ENCODE results near the gene CFB. TPM values are rescaled to one million over a fixed set of nuclear protein-coding genes. Genes with fewer than 3 reads are reported as not detected.

Gene CFB
- total and polyA plus RNA-seq, 2 of the 13 experiments (the other 11 are each of a cell fraction or from before 2014, with no cell fraction given) = 171 to 513 TPM

DNA sequence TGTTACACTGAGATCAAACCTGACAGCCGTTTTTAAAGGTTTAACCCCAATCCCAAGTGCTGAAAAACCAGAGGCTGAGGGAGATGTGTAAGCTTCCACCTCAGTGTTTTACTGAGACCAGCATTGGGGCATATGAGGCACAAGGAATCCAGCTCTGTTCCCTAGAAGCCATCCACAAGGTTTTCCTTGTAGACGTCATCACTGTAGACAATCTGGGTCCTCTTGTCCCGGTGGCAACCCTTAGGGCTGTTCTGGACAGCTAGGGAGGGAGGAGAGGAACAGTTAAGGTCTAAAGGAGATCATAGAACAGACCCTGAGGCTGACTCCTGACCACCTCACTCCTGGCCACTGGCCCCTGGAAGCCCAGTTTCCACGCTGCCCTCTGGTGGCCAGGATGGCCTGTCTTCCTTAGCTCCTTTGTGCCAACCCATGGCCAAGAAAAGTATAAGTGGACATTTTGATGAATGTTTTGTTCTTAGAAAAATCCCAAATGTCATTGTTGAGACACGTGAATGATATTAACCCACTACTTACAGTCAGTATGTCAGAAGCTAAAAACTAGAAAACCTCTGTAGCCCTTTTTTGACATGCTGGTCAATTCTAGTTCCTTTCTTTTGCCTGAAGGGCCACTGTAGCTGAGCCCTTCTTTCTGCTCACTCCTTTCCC lies 6.4 kb downstream of the CFB start (continued):
- no peak for TF ChIP-seq EP300 (IDR thresholded peaks at IDR 0.05; ENCODE audit: low read depth in 2 of 2, low read length in 2 of 2)
- TF ChIP-seq EP300 (CRISPR knock-in tag; IDR thresholded peaks at IDR 0.05; ENCODE audit: borderline replicate concordance) = no peak
- no peak for TF ChIP-seq TMF1 (CRISPR knock-in tag; IDR thresholded peaks at IDR 0.05; ENCODE audit: low read depth)
- no peak for TF ChIP-seq ZBTB33 (CRISPR knock-in tag; IDR thresholded peaks at IDR 0.05)
- TF ChIP-seq MATR3 (CRISPR knock-in tag; IDR thresholded peaks at IDR 0.05) = no peak
- TF ChIP-seq TBX2 (CRISPR knock-in tag; IDR thresholded peaks at IDR 0.05; ENCODE audit: borderline replicate concordance) = no peak; the same call in 1 of the 2 replicates
- TF ChIP-seq, protein P1, sequence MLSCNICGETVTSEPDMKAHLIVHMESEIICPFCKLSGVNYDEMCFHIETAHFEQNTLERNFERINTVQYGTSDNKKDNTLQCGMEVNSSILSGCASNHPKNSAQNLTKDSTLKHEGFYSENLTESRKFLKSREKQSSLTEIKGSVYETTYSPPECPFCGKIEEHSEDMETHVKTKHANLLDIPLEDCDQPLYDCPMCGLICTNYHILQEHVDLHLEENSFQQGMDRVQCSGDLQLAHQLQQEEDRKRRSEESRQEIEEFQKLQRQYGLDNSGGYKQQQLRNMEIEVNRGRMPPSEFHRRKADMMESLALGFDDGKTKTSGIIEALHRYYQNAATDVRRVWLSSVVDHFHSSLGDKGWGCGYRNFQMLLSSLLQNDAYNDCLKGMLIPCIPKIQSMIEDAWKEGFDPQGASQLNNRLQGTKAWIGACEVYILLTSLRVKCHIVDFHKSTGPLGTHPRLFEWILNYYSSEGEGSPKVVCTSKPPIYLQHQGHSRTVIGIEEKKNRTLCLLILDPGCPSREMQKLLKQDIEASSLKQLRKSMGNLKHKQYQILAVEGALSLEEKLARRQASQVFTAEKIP (CRISPR knock-in tag; IDR thresholded peaks at IDR 0.05; ENCODE audit: borderline replicate concordance) = no peak
- no peak for TF ChIP-seq KLF13 (CRISPR knock-in tag; IDR thresholded peaks at IDR 0.05)
- no peak for TF ChIP-seq ZNF775 (CRISPR knock-in tag; IDR thresholded peaks at IDR 0.05; ENCODE audit: borderline replicate concordance)
- TF ChIP-seq ZNF510 (CRISPR knock-in tag; IDR thresholded peaks at IDR 0.05; ENCODE audit: low read depth) = no peak
- TF ChIP-seq, protein P2, sequence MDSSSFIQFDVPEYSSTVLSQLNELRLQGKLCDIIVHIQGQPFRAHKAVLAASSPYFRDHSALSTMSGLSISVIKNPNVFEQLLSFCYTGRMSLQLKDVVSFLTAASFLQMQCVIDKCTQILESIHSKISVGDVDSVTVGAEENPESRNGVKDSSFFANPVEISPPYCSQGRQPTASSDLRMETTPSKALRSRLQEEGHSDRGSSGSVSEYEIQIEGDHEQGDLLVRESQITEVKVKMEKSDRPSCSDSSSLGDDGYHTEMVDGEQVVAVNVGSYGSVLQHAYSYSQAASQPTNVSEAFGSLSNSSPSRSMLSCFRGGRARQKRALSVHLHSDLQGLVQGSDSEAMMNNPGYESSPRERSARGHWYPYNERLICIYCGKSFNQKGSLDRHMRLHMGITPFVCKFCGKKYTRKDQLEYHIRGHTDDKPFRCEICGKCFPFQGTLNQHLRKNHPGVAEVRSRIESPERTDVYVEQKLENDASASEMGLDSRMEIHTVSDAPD (CRISPR knock-in tag; IDR thresholded peaks at IDR 0.05) = no peak
- TF ChIP-seq ZNF235 (CRISPR knock-in tag; IDR thresholded peaks at IDR 0.05; ENCODE audit: borderline replicate concordance) = no peak
- TF ChIP-seq NR1H2 (CRISPR knock-in tag; IDR thresholded peaks at IDR 0.05; ENCODE audit: borderline replicate concordance, low read depth) = no peak
- no peak for TF ChIP-seq NFE2 (CRISPR knock-in tag; IDR thresholded peaks at IDR 0.05)
- no peak for TF ChIP-seq NCOA1 (CRISPR knock-in tag; IDR thresholded peaks at IDR 0.05)
- TF ChIP-seq, protein P3, sequence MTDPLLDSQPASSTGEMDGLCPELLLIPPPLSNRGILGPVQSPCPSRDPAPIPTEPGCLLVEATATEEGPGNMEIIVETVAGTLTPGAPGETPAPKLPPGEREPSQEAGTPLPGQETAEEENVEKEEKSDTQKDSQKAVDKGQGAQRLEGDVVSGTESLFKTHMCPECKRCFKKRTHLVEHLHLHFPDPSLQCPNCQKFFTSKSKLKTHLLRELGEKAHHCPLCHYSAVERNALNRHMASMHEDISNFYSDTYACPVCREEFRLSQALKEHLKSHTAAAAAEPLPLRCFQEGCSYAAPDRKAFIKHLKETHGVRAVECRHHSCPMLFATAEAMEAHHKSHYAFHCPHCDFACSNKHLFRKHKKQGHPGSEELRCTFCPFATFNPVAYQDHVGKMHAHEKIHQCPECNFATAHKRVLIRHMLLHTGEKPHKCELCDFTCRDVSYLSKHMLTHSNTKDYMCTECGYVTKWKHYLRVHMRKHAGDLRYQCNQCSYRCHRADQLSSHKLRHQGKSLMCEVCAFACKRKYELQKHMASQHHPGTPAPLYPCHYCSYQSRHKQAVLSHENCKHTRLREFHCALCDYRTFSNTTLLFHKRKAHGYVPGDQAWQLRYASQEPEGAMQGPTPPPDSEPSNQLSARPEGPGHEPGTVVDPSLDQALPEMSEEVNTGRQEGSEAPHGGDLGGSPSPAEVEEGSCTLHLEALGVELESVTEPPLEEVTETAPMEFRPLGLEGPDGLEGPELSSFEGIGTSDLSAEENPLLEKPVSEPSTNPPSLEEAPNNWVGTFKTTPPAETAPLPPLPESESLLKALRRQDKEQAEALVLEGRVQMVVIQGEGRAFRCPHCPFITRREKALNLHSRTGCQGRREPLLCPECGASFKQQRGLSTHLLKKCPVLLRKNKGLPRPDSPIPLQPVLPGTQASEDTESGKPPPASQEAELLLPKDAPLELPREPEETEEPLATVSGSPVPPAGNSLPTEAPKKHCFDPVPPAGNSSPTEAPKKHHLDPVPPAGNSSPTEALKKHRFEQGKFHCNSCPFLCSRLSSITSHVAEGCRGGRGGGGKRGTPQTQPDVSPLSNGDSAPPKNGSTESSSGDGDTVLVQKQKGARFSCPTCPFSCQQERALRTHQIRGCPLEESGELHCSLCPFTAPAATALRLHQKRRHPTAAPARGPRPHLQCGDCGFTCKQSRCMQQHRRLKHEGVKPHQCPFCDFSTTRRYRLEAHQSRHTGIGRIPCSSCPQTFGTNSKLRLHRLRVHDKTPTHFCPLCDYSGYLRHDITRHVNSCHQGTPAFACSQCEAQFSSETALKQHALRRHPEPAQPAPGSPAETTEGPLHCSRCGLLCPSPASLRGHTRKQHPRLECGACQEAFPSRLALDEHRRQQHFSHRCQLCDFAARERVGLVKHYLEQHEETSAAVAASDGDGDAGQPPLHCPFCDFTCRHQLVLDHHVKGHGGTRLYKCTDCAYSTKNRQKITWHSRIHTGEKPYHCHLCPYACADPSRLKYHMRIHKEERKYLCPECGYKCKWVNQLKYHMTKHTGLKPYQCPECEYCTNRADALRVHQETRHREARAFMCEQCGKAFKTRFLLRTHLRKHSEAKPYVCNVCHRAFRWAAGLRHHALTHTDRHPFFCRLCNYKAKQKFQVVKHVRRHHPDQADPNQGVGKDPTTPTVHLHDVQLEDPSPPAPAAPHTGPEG (CRISPR knock-in tag; IDR thresholded peaks at IDR 0.05) = no peak
- no peak for TF ChIP-seq HIVEP1 (CRISPR knock-in tag; IDR thresholded peaks at IDR 0.05)
- no peak for TF ChIP-seq RFX5 (IDR thresholded peaks at IDR 0.05; ENCODE audit: low read depth, low read length)
